ENCODE results near the gene FLYWCH2.
A peak's percentile ranks its signal among the peaks of the same experiment; 100 is the strongest.

Gene FLYWCH2

GRCh38 chr16:2882650-2883457 is at the start of gene FLYWCH2:
TSS of gene FLYWCH2 (plus strand) at chr16:2883215. CDS start at chr16:2896450, 13,235 bp downstream.
- H3K4me3 ChIP-seq (ENCODE audit: low read depth, low read length), result peak within 1 kb of the TSS; percentile 73
- no peak for TF ChIP-seq CTCF (IDR thresholded peaks at IDR 0.05; ENCODE audit: control insufficient read depth, extremely low read depth, insufficient read depth)
- DNase-seq (ENCODE audit: low read depth), result peak; percentile 98

GRCh38 chr16:2833776-2834175 is 49.2 kb upstream of the FLYWCH2 start:
- H3K4me3 ChIP-seq (ENCODE audit: low read depth, low read length), result no peak overlapping the region
- no peak for TF ChIP-seq CTCF (IDR thresholded peaks at IDR 0.05; ENCODE audit: control insufficient read depth, extremely low read depth, insufficient read depth)
- DNase-seq (ENCODE audit: low read depth), result no peak

GRCh38 chr16:2834968-2835367 is 48.0 kb upstream of the FLYWCH2 start:
- no peak for DNase-seq (ENCODE audit: low read depth)
- no peak overlapping the region for H3K4me3 ChIP-seq (ENCODE audit: low read depth, low read length)
- TF ChIP-seq CTCF (IDR thresholded peaks at IDR 0.05; ENCODE audit: control insufficient read depth, extremely low read depth, insufficient read depth), result no peak

- no peak for TF ChIP-seq CTCF (IDR thresholded peaks at IDR 0.05; ENCODE audit: control insufficient read depth, extremely low read depth, insufficient read depth)
- H3K4me3 ChIP-seq (ENCODE audit: low read depth, low read length), result no peak overlapping the region
- DNase-seq (ENCODE audit: low read depth), result no peak
Observed at GRCh38 chr16:2835638-2836493, 47.1 kb upstream of the FLYWCH2 start.

GRCh38 chr16:2836646-2837508 is 46.1 kb upstream of the FLYWCH2 start:
- no peak for DNase-seq (ENCODE audit: low read depth)
- no peak overlapping the region for H3K4me3 ChIP-seq (ENCODE audit: low read depth, low read length)
- TF ChIP-seq CTCF (IDR thresholded peaks at IDR 0.05; ENCODE audit: control insufficient read depth, extremely low read depth, insufficient read depth), result no peak

- no peak for DNase-seq (ENCODE audit: low read depth)
- no peak overlapping the region for H3K4me3 ChIP-seq (ENCODE audit: low read depth, low read length)
- 0 out of 2 replicates have a peak, but pooled peaks have one; percentile 21 for TF ChIP-seq CTCF (IDR thresholded peaks at IDR 0.05; ENCODE audit: control insufficient read depth, extremely low read depth, insufficient read depth)
Observed at GRCh38 chr16:2838928-2839327, 44.1 kb upstream of the FLYWCH2 start.

All from LNCaP clone FGC (cell line).